IPS-18c (cell line): ENCODE measurements around the gene MLN.

Experiments used
- H3K4me3 ChIP-seq: 2 replicates; pipeline ENCODE4 v1.7.0; 2013; ENCODE audit warnings: low read depth, mild to moderate bottlenecking, low read length, moderate library complexity; ENCODE audit not compliant: insufficient read depth
- H3K9me3 ChIP-seq: one replicate; pipeline ENCODE4 v1.6.1; 2013; ENCODE audit warnings: mild to moderate bottlenecking, low read length, moderate library complexity; ENCODE audit not compliant: control insufficient read depth, insufficient read depth

MLN gene

GRCh38 chr6:33820784-33821520 is 17.1 kb upstream of the MLN start:
- H3K9me3 ChIP-seq = peaks cover 2% of the 10 kb centered on the region
- no peak overlapping the region for H3K4me3 ChIP-seq

- H3K9me3 ChIP-seq = peaks cover 2% of the 10 kb centered on the region
- H3K4me3 ChIP-seq = no peak overlapping the region
Measured at GRCh38 chr6:33820243-33820642, 16.4 kb upstream of the MLN start.

- Histone ChIP-seq H3K9me3 (peaks cover 2% of the 10 kb centered on the region), H3K4me3 (no peak overlapping the region)
Measured at GRCh38 chr6:33819021-33819420, 15.2 kb upstream of the MLN start.

GRCh38 chr6:33818293-33818692 is 14.5 kb upstream of the MLN start:
- peaks cover 2% of the 10 kb centered on the region for H3K9me3 ChIP-seq
- H3K4me3 ChIP-seq = no peak overlapping the region

GRCh38 chr6:33817489-33817888 is 13.7 kb upstream of the MLN start:
- no peak overlapping the region for H3K4me3 ChIP-seq

GRCh38 chr6:33816911-33817310 is 13.1 kb upstream of the MLN start:
- Histone ChIP-seq H3K4me3 (no peak overlapping the region), H3K9me3 (peaks cover 2% of the 10 kb centered on the region)

More at GRCh38 chr6:33817489-33817888, 13.7 kb upstream of the MLN start:
- H3K9me3 ChIP-seq = peaks cover 2% of the 10 kb centered on the region

- H3K4me3 ChIP-seq = no peak overlapping the region; the same call in 1 of the 2 replicates
- H3K9me3 ChIP-seq = peaks cover 2% of the 10 kb centered on the region
Measured at GRCh38 chr6:33815854-33816253, 12.1 kb upstream of the MLN start.

- H3K4me3 ChIP-seq = no peak overlapping the region; the same call in 1 of the 2 replicates
- H3K9me3 ChIP-seq = peaks cover 2% of the 10 kb centered on the region
Measured at GRCh38 chr6:33813990-33814985, 10.5 kb upstream of the MLN start.

GRCh38 chr6:33813246-33813904 is 9.6 kb upstream of the MLN start:
- H3K4me3 ChIP-seq = no peak overlapping the region; the same call in 1 of the 2 replicates
- H3K9me3 ChIP-seq = peaks cover 2% of the 10 kb centered on the region

GRCh38 chr6:33812669-33813068 is 8.9 kb upstream of the MLN start:
- Histone ChIP-seq H3K9me3 (peaks cover 2% of the 10 kb centered on the region), H3K4me3 (peak overlapping the region; percentile 34; the same call in 1 of the 2 replicates)

- Histone ChIP-seq H3K9me3 (no peaks in the 10 kb centered on the region), H3K4me3 (no peak overlapping the region)
Measured at GRCh38 chr6:33809594-33809993, 5.8 kb upstream of the MLN start.

- no peaks in the 10 kb centered on the region for H3K9me3 ChIP-seq
- no peak overlapping the region for H3K4me3 ChIP-seq
Measured at GRCh38 chr6:33808641-33809180, 4.9 kb upstream of the MLN start.

GRCh38 chr6:33807606-33808005 is 3.8 kb upstream of the MLN start:
- H3K9me3 ChIP-seq = no peaks in the 10 kb centered on the region

GRCh38 chr6:33806841-33807240 is 3.0 kb upstream of the MLN start:
- Histone ChIP-seq H3K9me3 (no peaks in the 10 kb centered on the region), H3K4me3 (no peak overlapping the region)

More at GRCh38 chr6:33807606-33808005, 3.8 kb upstream of the MLN start:
- no peak overlapping the region for H3K4me3 ChIP-seq

GRCh38 chr6:33802186-33802958 is 1.4 kb downstream of the MLN start:
- no peaks in the 10 kb centered on the region for H3K9me3 ChIP-seq

GRCh38 chr6:33801611-33802010 is 2.2 kb downstream of the MLN start:
- H3K9me3 ChIP-seq = no peaks in the 10 kb centered on the region
- H3K4me3 ChIP-seq = no peak overlapping the region

More at GRCh38 chr6:33802186-33802958, 1.4 kb downstream of the MLN start:
- H3K4me3 ChIP-seq = no peak overlapping the region
